ENCODE results near the gene ELK4.

- TF ChIP-seq CTCF (IDR thresholded peaks at IDR 0.05): no peak
- TF ChIP-seq ZFX (IDR thresholded peaks at IDR 0.05; ENCODE audit: borderline replicate concordance): no peak
Measured at GRCh38 chr1:205590777-205591513, 40.9 kb downstream of the ELK4 start.

All from 22Rv1 (cell line).